Measurements from ENCODE around the gene FAM89A. TPM values are rescaled to one million over a fixed set of nuclear protein-coding genes. Genes with fewer than 3 reads are reported as not detected.

The FAM89A gene
- total and polyA plus RNA-seq, 2 donors (not counting 3 experiments of a cell fraction or from before 2014, with no cell fraction given): 21.0 to 24.0 TPM

DNA sequence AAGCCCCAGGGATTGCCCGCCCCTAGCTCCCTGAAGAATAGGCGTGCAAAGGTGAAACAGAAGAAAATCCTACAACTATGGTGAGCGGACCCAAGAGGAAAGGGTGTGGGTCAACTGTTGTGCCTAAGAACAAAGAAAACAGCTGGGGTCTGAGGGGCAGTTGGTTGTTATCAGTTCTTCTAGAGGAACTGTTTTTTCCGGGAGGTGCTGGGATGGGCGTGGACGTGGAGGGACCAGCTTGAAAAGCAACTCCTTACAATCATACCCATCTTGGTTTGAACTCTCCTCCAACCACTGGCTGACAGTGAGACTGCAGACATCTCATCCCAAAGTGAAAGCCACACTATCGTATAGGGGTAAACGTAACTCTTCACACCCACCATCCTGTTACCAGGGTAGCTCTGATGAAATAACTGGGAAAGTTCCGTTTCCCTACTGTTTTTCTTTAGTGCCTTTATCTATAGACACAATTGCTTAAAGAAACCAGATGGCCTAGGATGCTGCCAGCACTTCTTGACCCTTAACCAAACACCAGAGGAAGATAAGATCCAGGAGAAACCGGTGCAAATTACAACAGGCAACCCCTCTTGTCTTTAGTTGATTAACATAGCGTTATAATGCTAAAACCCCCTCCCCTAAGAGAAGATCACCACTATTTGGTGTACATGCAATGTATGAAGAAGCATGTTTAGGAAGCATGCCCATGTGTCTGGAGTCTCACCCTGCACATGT lies 25.6 kb upstream of the FAM89A start:
- Histone ChIP-seq H3K9me1 (replicated peaks; ENCODE audit: control insufficient read depth, extremely low read depth, insufficient read depth, low read length) (no peaks in the 10 kb centered on the region), H3K4me3 (replicated peaks in 1 of 3; ENCODE audit: insufficient read depth in 1 of 3, low read depth in 1 of 3, low read length in 3 of 3) (no peak overlapping the region), H3K79me2 (ENCODE audit: control insufficient read depth, insufficient read depth, low read length) (no peaks in the 10 kb centered on the region), H3K9ac (replicated peaks; ENCODE audit: extremely low read depth, insufficient read depth, low read length) (no peak overlapping the region), H3K9me3 (replicated peaks; ENCODE audit: control insufficient read depth, insufficient read depth, low read length) (no peaks in the 10 kb centered on the region), H3K36me3 (ENCODE audit: control insufficient read depth in 2 of 2, extremely low read depth in 1 of 2, insufficient read depth in 2 of 2, low read length in 2 of 2) (no peaks in the 10 kb centered on the region), H4K20me1 (replicated peaks; ENCODE audit: control insufficient read depth, extremely low read depth, insufficient read depth, low read length) (no peaks in the 10 kb centered on the region), H2AFZ (ENCODE audit: low read depth, low read length) (no peak overlapping the region), H3K27ac (ENCODE audit: insufficient read depth, low read depth, low read length) (no peak overlapping the region), H3K27me3 (ENCODE audit: control insufficient read depth in 2 of 2, insufficient read depth in 2 of 2, low read length in 2 of 2) (peaks cover 0 to 4% of the 10 kb centered on the region in 2 experiments), H3K4me1 (ENCODE audit: control insufficient read depth, extremely low read depth, insufficient read depth, low read length) (peaks cover 5% of the 10 kb centered on the region), H3K4me2 (ENCODE audit: insufficient read depth, low read length) (no peak overlapping the region)
- DNase-seq (ENCODE audit: low read depth, low spot score): no peak
- BruUV-seq (replicated peaks): no TSS peak
- ChIA-PET CTCF (interaction anchor here (0.9 to 1.2 kb wide), 2 partner anchors 25 to 27 kb away, joined by 3 to 5 read pairs; no protein-coding TSS in a partner anchor), POLR2A (no interaction called here)
- dilution Hi-C loops (cut with MboI; ENCODE audit: extremely low pct_ligation_motif_present, low sequenced_read_pairs) (no loop called here), intact Hi-C loops (cut with micrococcal nuclease) (no loop called here)
- TF ChIP-seq, protein P1, sequence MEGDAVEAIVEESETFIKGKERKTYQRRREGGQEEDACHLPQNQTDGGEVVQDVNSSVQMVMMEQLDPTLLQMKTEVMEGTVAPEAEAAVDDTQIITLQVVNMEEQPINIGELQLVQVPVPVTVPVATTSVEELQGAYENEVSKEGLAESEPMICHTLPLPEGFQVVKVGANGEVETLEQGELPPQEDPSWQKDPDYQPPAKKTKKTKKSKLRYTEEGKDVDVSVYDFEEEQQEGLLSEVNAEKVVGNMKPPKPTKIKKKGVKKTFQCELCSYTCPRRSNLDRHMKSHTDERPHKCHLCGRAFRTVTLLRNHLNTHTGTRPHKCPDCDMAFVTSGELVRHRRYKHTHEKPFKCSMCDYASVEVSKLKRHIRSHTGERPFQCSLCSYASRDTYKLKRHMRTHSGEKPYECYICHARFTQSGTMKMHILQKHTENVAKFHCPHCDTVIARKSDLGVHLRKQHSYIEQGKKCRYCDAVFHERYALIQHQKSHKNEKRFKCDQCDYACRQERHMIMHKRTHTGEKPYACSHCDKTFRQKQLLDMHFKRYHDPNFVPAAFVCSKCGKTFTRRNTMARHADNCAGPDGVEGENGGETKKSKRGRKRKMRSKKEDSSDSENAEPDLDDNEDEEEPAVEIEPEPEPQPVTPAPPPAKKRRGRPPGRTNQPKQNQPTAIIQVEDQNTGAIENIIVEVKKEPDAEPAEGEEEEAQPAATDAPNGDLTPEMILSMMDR (IDR thresholded peaks at IDR 0.05; ENCODE audit: extremely low read depth in 1 of 2, insufficient read depth in 1 of 2, low read depth in 1 of 2, low read length in 2 of 2): no peak
- no peak for TF ChIP-seq GATA2 (IDR thresholded peaks at IDR 0.05; ENCODE audit: insufficient read depth, insufficient read length, low read depth, low read length)
- TF ChIP-seq MYC (IDR thresholded peaks at IDR 0.05; ENCODE audit: low read depth, low read length): no peak
- no peak for TF ChIP-seq POLR2AphosphoS5 (IDR thresholded peaks at IDR 0.05; ENCODE audit: insufficient read depth, low read depth, low read length)
- no peak for TF ChIP-seq EZH2 (IDR thresholded peaks at IDR 0.05; ENCODE audit: borderline replicate concordance, low read depth, low read length, severe bottlenecking)
- no peak for TF ChIP-seq JUN (IDR thresholded peaks at IDR 0.05; ENCODE audit: borderline replicate concordance, insufficient read depth, insufficient read length, low read depth)
- TF ChIP-seq, protein P2, sequence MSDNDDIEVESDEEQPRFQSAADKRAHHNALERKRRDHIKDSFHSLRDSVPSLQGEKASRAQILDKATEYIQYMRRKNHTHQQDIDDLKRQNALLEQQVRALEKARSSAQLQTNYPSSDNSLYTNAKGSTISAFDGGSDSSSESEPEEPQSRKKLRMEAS (IDR thresholded peaks at IDR 0.05; ENCODE audit: insufficient read depth, insufficient read length): no peak
- TF ChIP-seq FOS (IDR thresholded peaks at IDR 0.05; ENCODE audit: borderline replicate concordance, insufficient read depth, low read length): no peak
- TF ChIP-seq POLR2A (IDR thresholded peaks at IDR 0.05; ENCODE audit: low read depth, low read length): no peak
- no peak for FAIRE-seq

Measured in endothelial cell of umbilical vein (primary cell).